Suprapubic skin (tissue), 4 donors: ENCODE measurements around the gene ITSN1.

Experiments
- EP300 ChIP-seq: sonication (generic); formaldehyde crosslinking; IDR thresholded peaks from one replicate; pipeline ENCODE4 v1.6.1; 2017; ENCODE audit warnings: antibody characterized with exemption
- POLR2A ChIP-seq, 2 donors: fragments of 450-650 bp; IDR thresholded peaks; one replicate each; pipeline ENCODE4 v1.6.1; 2017; ENCODE audit warnings: antibody characterized with exemption in 2 of 2, mild to moderate bottlenecking in 2 of 2, moderate library complexity in 2 of 2
- POLR2AphosphoS5 ChIP-seq, 3 donors: sonication (generic); formaldehyde crosslinking; IDR thresholded peaks; one replicate each; pipeline ENCODE4 v1.6.1; 2017; ENCODE audit warnings: antibody characterized with exemption in 3 of 3
- TF ChIP-seq, protein P1 (sequence below), 2 donors: fragments of 200-600 bp in 1 of 2; fragments of 450-650 bp in 1 of 2; sonication (generic) in 1 of 2; IDR thresholded peaks; one replicate each; pipeline ENCODE4 v1.5.1; 2016 to 2019; ENCODE audit warnings: antibody characterized with exemption in 2 of 2, mild to moderate bottlenecking in 1 of 2, moderate library complexity in 1 of 2

DNA sequence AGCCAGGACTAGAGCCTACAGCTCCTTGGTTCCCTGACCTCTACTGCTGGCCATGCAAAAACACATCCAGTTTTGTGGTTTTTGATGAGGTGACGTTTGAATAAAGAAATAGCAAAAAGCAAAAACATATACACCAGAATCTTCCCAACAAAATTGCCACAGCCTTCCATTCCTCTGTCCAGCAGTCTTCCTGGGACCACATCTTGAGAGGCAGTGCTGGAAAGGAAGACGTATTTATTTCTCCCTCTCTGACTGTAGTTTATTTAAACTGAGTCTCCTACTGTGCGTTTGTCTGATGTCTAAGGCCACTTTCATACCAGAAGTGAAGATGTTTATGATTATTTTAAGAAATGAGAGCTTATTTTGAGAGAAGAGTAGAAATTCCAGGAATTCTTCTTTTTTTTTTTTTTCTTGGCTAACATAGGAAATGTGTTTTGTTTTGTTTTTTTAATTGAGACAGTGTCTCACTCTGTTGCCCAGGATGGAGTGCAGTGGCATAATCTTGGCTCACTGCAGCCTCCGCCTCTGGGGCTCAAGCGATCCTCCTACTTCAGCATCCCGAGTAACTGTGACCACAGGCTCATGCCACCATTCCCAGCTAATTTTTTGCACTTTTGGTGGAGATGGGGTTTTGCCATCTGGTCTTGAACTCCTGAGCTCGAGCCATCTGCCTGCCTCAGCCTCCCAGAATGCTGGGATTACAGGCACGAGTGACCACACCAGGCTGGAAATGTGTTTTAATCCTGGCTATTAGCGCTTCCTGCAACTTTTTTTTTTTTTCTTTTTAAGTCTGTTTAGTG is 118.5 kb downstream of the ITSN1 start:
- TF ChIP-seq, protein P1, sequence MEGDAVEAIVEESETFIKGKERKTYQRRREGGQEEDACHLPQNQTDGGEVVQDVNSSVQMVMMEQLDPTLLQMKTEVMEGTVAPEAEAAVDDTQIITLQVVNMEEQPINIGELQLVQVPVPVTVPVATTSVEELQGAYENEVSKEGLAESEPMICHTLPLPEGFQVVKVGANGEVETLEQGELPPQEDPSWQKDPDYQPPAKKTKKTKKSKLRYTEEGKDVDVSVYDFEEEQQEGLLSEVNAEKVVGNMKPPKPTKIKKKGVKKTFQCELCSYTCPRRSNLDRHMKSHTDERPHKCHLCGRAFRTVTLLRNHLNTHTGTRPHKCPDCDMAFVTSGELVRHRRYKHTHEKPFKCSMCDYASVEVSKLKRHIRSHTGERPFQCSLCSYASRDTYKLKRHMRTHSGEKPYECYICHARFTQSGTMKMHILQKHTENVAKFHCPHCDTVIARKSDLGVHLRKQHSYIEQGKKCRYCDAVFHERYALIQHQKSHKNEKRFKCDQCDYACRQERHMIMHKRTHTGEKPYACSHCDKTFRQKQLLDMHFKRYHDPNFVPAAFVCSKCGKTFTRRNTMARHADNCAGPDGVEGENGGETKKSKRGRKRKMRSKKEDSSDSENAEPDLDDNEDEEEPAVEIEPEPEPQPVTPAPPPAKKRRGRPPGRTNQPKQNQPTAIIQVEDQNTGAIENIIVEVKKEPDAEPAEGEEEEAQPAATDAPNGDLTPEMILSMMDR (IDR thresholded peaks at IDR 0.05) = no peak
- no peak for TF ChIP-seq POLR2A (IDR thresholded peaks at IDR 0.05)
- no peak for TF ChIP-seq POLR2AphosphoS5 (IDR thresholded peaks at IDR 0.05)
- no peak for TF ChIP-seq EP300
